IPS-18c (cell line): ENCODE data around the gene SIVA1.
A peak's percentile ranks its signal among the peaks of the same experiment; 100 is the strongest.

Experiments used
- H3K4me3 ChIP-seq: 2 replicates; pipeline ENCODE4 v1.7.0; 2013; ENCODE audit warnings: low read depth, mild to moderate bottlenecking, low read length, moderate library complexity; ENCODE audit not compliant: insufficient read depth
- H3K9me3 ChIP-seq: one replicate; pipeline ENCODE4 v1.6.1; 2013; ENCODE audit warnings: mild to moderate bottlenecking, low read length, moderate library complexity; ENCODE audit not compliant: control insufficient read depth, insufficient read depth

The SIVA1 gene

GRCh38 chr14:104784218-104784568 lies 31.2 kb downstream of the SIVA1 start:
- Histone ChIP-seq H3K4me3 (no peak overlapping the region), H3K9me3 (no peaks in the 10 kb centered on the region)

GRCh38 chr14:104784846-104785707 lies 32.1 kb downstream of the SIVA1 start:
- Histone ChIP-seq H3K4me3 (no peak overlapping the region), H3K9me3 (no peaks in the 10 kb centered on the region)

GRCh38 chr14:104785708-104786080 lies 32.7 kb downstream of the SIVA1 start:
- H3K4me3 ChIP-seq = no peak overlapping the region
- H3K9me3 ChIP-seq = no peaks in the 10 kb centered on the region

GRCh38 chr14:104786091-104786586 lies 33.2 kb downstream of the SIVA1 start:
- Histone ChIP-seq H3K4me3 (no peak overlapping the region), H3K9me3 (no peaks in the 10 kb centered on the region)

GRCh38 chr14:104786726-104787675 lies 34.1 kb downstream of the SIVA1 start:
- H3K4me3 ChIP-seq = no peak overlapping the region
- no peaks in the 10 kb centered on the region for H3K9me3 ChIP-seq

GRCh38 chr14:104787736-104788135 lies 34.8 kb downstream of the SIVA1 start:
- Histone ChIP-seq H3K9me3 (no peaks in the 10 kb centered on the region), H3K4me3 (no peak overlapping the region)

- H3K4me3 ChIP-seq = no peak overlapping the region
- no peaks in the 10 kb centered on the region for H3K9me3 ChIP-seq
Observed at GRCh38 chr14:104788161-104788818, 35.3 kb downstream of the SIVA1 start.

GRCh38 chr14:104788873-104789663 lies 36.1 kb downstream of the SIVA1 start:
- no peak overlapping the region for H3K4me3 ChIP-seq
- no peaks in the 10 kb centered on the region for H3K9me3 ChIP-seq

GRCh38 chr14:104789752-104790743 lies 37.1 kb downstream of the SIVA1 start:
- Histone ChIP-seq H3K4me3 (no peak overlapping the region), H3K9me3 (no peaks in the 10 kb centered on the region)

GRCh38 chr14:104791425-104791824 lies 38.5 kb downstream of the SIVA1 start:
- Histone ChIP-seq H3K9me3 (no peaks in the 10 kb centered on the region), H3K4me3 (no peak overlapping the region)

- Histone ChIP-seq H3K9me3 (no peaks in the 10 kb centered on the region), H3K4me3 (no peak overlapping the region)
Observed at GRCh38 chr14:104792101-104792884, 39.3 kb downstream of the SIVA1 start.

- H3K4me3 ChIP-seq = peak overlapping the region; percentile 61; the same call in 1 of the 2 replicates
- H3K9me3 ChIP-seq = no peaks in the 10 kb centered on the region
Observed at GRCh38 chr14:104792945-104793702, 40.2 kb downstream of the SIVA1 start.

- Histone ChIP-seq H3K9me3 (no peaks in the 10 kb centered on the region), H3K4me3 (peak overlapping the region; percentile 61)
Observed at GRCh38 chr14:104793703-104793959, 40.7 kb downstream of the SIVA1 start.

- Histone ChIP-seq H3K9me3 (no peaks in the 10 kb centered on the region), H3K4me3 (peak overlapping the region; percentile 61)
Observed at GRCh38 chr14:104794099-104794498, 41.2 kb downstream of the SIVA1 start.

GRCh38 chr14:104794631-104794992 lies 41.7 kb downstream of the SIVA1 start:
- Histone ChIP-seq H3K9me3 (no peaks in the 10 kb centered on the region), H3K4me3 (peak overlapping the region; percentile 61)
